SHP77 treated with DMSO at 0.1 percent for 48 hours (cell line): ENCODE measurements around the gene FKBP4.

Source experiments
- DNase-seq: peaks from one replicate; lab custom pipeline; 2025; lab: John Stamatoyannopoulos, UW

The FKBP4 gene

GRCh38 chr12:2853626-2854025 lies 58.9 kb downstream of the FKBP4 start:
- no peak for DNase-seq
